ENCODE measurements around the gene ERG28.
"Not testable (repeated sequence)": the region's sequence is repeated elsewhere in the genome, so short reads cannot be mapped to it uniquely, and the experiment has no call there.

ERG28 gene

DNA sequence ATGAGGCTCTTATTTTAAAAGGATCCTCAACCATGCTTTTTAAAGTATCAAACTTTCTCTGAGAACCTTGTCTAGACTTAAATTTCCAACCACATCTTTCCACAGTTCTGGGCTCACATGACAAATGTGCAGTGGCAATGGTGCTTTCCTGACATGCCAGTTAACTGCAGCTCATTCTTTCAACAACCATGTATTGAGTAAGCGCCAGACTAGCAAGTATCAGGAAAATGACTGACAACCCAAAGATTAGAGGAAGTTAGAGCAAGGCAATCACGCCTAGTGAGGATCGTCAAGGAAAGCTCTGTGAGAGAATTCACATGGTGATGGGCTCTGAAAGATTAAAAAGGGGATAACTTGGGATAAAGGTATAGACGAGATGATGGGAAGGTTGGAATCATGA, 46.5 kb downstream of the ERG28 start:
- no peak overlapping the region for H3K27ac Mint-ChIP-seq
- DNase-seq (ENCODE audit: low spot score in 2 of 2) (no peak), ATAC-seq (no peak)
- H3K36me3 Mint-ChIP-seq = no peaks in the 10 kb centered on the region
- peaks cover 7% of the 10 kb centered on the region for H3K4me1 Mint-ChIP-seq
- no peak overlapping the region for H3K4me3 Mint-ChIP-seq
- no peaks in the 10 kb centered on the region for H3K9me3 Mint-ChIP-seq

DNA sequence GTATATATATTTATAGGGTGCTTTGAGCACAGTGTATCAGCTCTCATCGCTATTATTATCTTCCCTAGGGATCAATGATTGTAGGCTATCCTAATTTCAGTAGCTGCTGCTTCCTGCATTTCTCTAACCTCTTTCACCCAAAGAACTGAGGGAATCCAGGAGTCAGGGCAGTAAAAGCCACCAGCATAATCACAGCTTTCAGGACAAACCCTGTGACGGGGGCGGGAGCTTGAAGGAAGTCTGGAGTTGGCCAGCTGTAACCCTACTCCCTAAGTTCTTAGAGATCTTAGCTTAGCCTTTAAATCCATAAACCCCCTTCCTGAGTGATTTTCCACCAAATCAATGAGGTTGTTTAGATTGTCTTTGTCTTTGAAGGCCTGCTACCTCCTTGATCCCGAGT, 48.5 kb downstream of the ERG28 start:
- Mint-ChIP-seq H3K4me1 (peaks cover 7% of the 10 kb centered on the region), H3K4me3 (no peak overlapping the region), H3K36me3 (no peaks in the 10 kb centered on the region), H3K9me3 (no peaks in the 10 kb centered on the region), H3K27ac (no peak overlapping the region)
- DNase-seq (ENCODE audit: low spot score in 2 of 2) (no peak), ATAC-seq (no peak)

- no peak for DNase-seq (ENCODE audit: low spot score in 2 of 2)
- no peak overlapping the region for H3K27ac Mint-ChIP-seq
- H3K4me3 Mint-ChIP-seq = no peak overlapping the region
- H3K36me3 Mint-ChIP-seq = no peaks in the 10 kb centered on the region
- H3K9me3 Mint-ChIP-seq = no peaks in the 10 kb centered on the region
- H3K4me1 Mint-ChIP-seq = peaks cover 7% of the 10 kb centered on the region
- peak; percentile 49 for ATAC-seq
These were observed 49.8 kb downstream of the ERG28 start for GRCh38 chr14:75610834-75611233.

DNA sequence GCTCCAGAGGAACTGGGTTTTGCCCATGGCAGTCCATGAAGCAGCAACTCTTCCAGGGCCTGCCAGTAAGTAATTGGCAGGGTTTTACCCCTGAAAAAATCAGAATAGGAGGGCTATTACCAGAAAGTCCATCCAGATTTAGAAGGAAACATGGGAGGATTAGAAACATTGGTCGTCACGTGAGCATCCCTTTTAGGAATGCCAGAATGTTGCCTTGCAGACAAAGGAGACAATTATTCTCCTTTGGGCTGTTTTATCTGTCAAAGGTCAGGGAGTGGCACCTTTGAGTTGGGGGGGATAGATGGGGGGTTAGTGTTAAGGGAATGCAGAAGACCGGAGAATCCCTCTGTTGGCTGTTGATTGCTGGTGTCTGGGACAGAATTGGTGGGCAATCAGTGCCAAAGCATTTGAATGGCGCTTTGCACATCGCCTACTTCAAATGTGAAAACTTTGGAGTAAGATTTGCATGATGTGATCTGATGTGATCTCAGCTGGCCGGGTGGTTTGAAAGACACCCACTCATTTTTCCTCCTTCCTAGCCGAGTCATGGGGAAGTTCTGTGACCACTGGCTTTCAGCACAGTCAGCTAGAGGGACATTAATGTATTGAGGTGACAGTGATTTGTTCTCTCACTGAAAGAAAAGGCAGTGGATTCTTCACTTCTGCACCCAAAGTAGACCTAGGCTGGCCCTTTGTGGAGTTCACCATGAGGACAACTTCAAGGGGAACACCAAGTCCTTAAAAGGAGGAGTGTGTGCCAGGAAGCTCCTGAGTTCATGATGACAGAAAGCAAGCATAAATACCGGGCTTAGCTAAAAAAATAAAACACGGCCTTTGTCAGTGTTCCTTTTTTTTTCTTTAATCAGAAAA, 50.8 kb downstream of the ERG28 start:
- DNase-seq (ENCODE audit: low spot score in 2 of 2) = no peak
- Mint-ChIP-seq H3K9me3 (no peaks in the 10 kb centered on the region), H3K36me3 (no peaks in the 10 kb centered on the region), H3K4me1 (peaks cover 7% of the 10 kb centered on the region), H3K27ac (no peak overlapping the region), H3K4me3 (no peak overlapping the region)
- ATAC-seq = peak; percentile 57

DNA sequence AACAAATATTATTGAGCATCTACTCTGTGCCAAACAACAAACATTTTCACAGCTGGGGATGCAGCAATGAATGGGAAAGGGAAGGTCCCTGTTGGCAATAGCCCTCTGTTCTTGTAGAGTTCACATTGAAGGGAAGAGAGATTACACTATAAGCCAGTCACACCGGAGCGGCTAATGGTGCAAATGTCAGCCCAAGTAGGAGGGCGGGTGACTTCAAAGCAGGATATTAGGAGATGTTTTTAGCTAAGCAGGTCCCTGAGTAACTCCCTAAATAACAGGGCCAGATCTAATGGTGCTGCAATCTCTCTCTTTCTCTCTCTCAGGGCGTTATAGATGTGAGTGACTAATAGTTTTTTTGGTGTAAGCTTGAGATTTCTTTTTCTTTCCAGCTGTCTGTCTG, 51.6 kb downstream of the ERG28 start:
- Mint-ChIP-seq H3K4me1 (peaks cover 7% of the 10 kb centered on the region), H3K4me3 (no peak overlapping the region), H3K9me3 (no peaks in the 10 kb centered on the region), H3K27ac (no peak overlapping the region), H3K36me3 (no peaks in the 10 kb centered on the region)
- no peak for ATAC-seq
- no peak for DNase-seq (ENCODE audit: low spot score in 2 of 2)

GRCh38 chr14:75607842-75608640, 52.6 kb downstream of the ERG28 start:
- Mint-ChIP-seq H3K27ac (no peak overlapping the region), H3K4me1 (peaks cover 7% of the 10 kb centered on the region), H3K9me3 (no peaks in the 10 kb centered on the region), H3K4me3 (no peak overlapping the region), H3K36me3 (no peaks in the 10 kb centered on the region)
- ATAC-seq (no peak), DNase-seq (ENCODE audit: low spot score in 2 of 2) (no peak)

DNA sequence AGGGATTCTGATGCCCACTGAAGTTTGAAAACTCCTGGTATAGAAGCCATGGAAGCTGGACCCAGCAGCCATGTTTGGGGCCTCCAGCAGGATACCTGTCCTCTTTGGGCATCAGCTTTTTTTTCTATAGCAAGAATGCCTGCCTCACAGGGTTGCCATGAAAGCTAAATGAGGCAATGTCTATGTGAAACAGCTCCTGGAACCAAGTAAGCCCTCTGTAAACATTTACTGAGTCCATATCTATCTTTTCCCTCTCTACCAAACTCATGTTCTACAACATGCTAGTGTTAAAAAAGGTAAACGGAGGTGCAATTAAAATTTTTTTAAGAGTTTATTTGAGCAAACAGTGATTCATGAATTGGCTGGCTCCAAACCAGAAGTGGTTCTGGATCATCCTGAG, 53.6 kb downstream of the ERG28 start:
- Mint-ChIP-seq H3K4me1 (peaks cover 7% of the 10 kb centered on the region), H3K4me3 (no peak overlapping the region)
- ATAC-seq = no peak

DNA sequence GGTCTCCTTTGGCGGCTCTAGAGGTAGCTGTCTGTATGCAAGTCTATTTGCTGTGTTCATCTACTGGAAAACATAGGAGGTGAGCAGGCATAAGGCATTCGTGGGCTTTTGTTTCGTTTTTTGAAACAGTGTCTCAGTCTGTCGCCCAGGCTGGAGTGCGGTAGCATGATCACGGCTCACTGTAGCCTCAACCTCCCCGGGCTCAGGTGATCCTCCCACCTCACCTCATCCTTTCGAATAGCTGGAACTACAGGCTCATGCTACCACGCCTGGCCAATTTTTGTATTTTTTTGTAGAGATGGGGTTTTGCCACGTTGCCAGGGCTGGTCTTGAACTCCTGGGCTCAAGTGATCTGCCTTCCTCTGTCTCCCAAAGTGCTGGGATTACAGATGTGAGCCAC, 54.8 kb downstream of the ERG28 start:
- no peaks in the 10 kb centered on the region for H3K36me3 Mint-ChIP-seq
- peaks cover 5% of the 10 kb centered on the region for H3K4me1 Mint-ChIP-seq
- no peaks in the 10 kb centered on the region for H3K9me3 Mint-ChIP-seq
- H3K4me3 Mint-ChIP-seq = no peak overlapping the region
- H3K27ac Mint-ChIP-seq = no peak overlapping the region
- ATAC-seq = no peak
- no peak for DNase-seq (ENCODE audit: low spot score in 2 of 2)

More for the DNA sequence above, 53.6 kb downstream of the ERG28 start:
- H3K27ac Mint-ChIP-seq = no peak overlapping the region
- H3K36me3 Mint-ChIP-seq = no peaks in the 10 kb centered on the region
- no peaks in the 10 kb centered on the region for H3K9me3 Mint-ChIP-seq
- DNase-seq (ENCODE audit: low spot score in 2 of 2) = no peak

GRCh38 chr14:75604979-75605851, 55.5 kb downstream of the ERG28 start:
- no peaks in the 10 kb centered on the region for H3K36me3 Mint-ChIP-seq
- no peaks in the 10 kb centered on the region for H3K9me3 Mint-ChIP-seq

GRCh38 chr14:75602503-75602902, 58.2 kb downstream of the ERG28 start:
- H3K9me3 Mint-ChIP-seq = no peaks in the 10 kb centered on the region
- no peaks in the 10 kb centered on the region for H3K4me1 Mint-ChIP-seq
- no peak for DNase-seq (ENCODE audit: low spot score in 2 of 2)
- no peaks in the 10 kb centered on the region for H3K36me3 Mint-ChIP-seq
- H3K27ac Mint-ChIP-seq = no peak overlapping the region
- no peak overlapping the region for H3K4me3 Mint-ChIP-seq
- no peak for ATAC-seq

More at GRCh38 chr14:75604979-75605851, 55.5 kb downstream of the ERG28 start:
- ATAC-seq (no peak), DNase-seq (ENCODE audit: low spot score in 2 of 2) (no peak)
- Mint-ChIP-seq H3K4me1 (no peaks in the 10 kb centered on the region), H3K4me3 (no peak overlapping the region), H3K27ac (no peak overlapping the region)

DNA sequence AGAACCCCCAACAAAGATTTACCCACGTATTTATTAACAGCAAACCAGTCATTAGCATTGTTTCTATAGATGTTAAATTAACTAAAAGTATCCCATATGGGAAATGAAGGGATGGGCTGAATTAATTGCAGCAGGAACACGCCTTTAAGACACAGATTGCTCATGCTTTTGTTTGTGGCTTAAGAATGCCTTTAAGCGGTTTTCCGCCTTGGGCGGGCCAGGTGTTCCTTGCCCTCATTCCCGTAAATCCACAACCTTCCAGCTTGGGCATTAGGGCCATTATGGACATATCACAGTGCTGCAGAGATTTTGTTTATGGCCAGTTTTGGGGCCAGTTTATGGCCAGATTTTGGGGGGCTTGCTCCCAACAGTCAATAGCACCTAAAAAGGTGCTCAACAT, 59.6 kb downstream of the ERG28 start:
- not testable (repeated sequence) for ATAC-seq; DNase-seq (ENCODE audit: low spot score in 2 of 2); H3K36me3 Mint-ChIP-seq; H3K9me3 Mint-ChIP-seq; H3K4me1 Mint-ChIP-seq; H3K27ac Mint-ChIP-seq; H3K4me3 Mint-ChIP-seq

- not testable (repeated sequence) for H3K4me3 Mint-ChIP-seq; H3K4me1 Mint-ChIP-seq; H3K36me3 Mint-ChIP-seq; H3K9me3 Mint-ChIP-seq; H3K27ac Mint-ChIP-seq; DNase-seq (ENCODE audit: low spot score in 2 of 2); ATAC-seq
These were observed 60.6 kb downstream of the ERG28 start for GRCh38 chr14:75600100-75600499.

All from stimulated activated effector memory CD8-positive, alpha-beta T cell treated with anti-CD3 and anti-CD28 coated beads, Interleukin-12 subunit alpha, Interleukin-12 subunit beta, amount 100 ng/mL, for 72 hours (primary cell).